Activated gamma-delta T cell treated with Interleukin-2 at 50 U/mL for 16 hours (primary cell): ENCODE data around the gene TRIM71.
"Not testable (repeated sequence)": the region's sequence is repeated elsewhere in the genome, so short reads cannot be mapped to it uniquely, and the experiment has no call there.

Experiments used
- DNase-seq: peaks from one replicate; pipeline ENCODE4 v3.0.0-alpha.2; 2020

The TRIM71 gene

GRCh38 chr3:32895701-32896100 is 77.9 kb downstream of the TRIM71 start:
- DNase-seq, result no peak

- DNase-seq, result no peak
These were observed 78.3 kb downstream of the TRIM71 start for GRCh38 chr3:32896143-32896542.

- DNase-seq, result no peak
These were observed 79.3 kb downstream of the TRIM71 start for GRCh38 chr3:32897001-32897601.

GRCh38 chr3:32897981-32898623 is 80.3 kb downstream of the TRIM71 start:
- no peak for DNase-seq

- DNase-seq, result no peak
These were observed 81.5 kb downstream of the TRIM71 start for GRCh38 chr3:32899265-32899664.

- DNase-seq, result no peak
These were observed 83.5 kb downstream of the TRIM71 start for GRCh38 chr3:32901005-32901932.

- DNase-seq, result peak; percentile 6
These were observed 85.1 kb downstream of the TRIM71 start for GRCh38 chr3:32902887-32903371.

GRCh38 chr3:32903953-32904352 is 86.2 kb downstream of the TRIM71 start:
- no peak for DNase-seq

GRCh38 chr3:32909999-32910398 is 92.2 kb downstream of the TRIM71 start:
- DNase-seq, result no peak

GRCh38 chr3:32910954-32911353 is 93.2 kb downstream of the TRIM71 start:
- DNase-seq, result no peak

- no peak for DNase-seq
These were observed 94.2 kb downstream of the TRIM71 start for GRCh38 chr3:32912046-32912445.

GRCh38 chr3:32913790-32914446 is 96.1 kb downstream of the TRIM71 start:
- no peak for DNase-seq

GRCh38 chr3:32919920-32920319 is 102.1 kb downstream of the TRIM71 start:
- DNase-seq, result no peak

- DNase-seq, result no peak
These were observed 104.3 kb downstream of the TRIM71 start for GRCh38 chr3:32922078-32922477.

- DNase-seq, result no peak
These were observed 112.4 kb downstream of the TRIM71 start for GRCh38 chr3:32930161-32930560.

- not testable (repeated sequence) for DNase-seq
These were observed 113.5 kb downstream of the TRIM71 start for GRCh38 chr3:32931273-32931672.

GRCh38 chr3:32934150-32934742 is 116.4 kb downstream of the TRIM71 start:
- no peak for DNase-seq

- DNase-seq, result no peak
These were observed 119.5 kb downstream of the TRIM71 start for GRCh38 chr3:32937331-32937730.

GRCh38 chr3:32939531-32940284 is 121.9 kb downstream of the TRIM71 start:
- not testable (repeated sequence) for DNase-seq

GRCh38 chr3:32940726-32941125 is 122.9 kb downstream of the TRIM71 start:
- DNase-seq, result no peak

- DNase-seq, result no peak
These were observed 127.3 kb downstream of the TRIM71 start for GRCh38 chr3:32945136-32945535.

- not testable (repeated sequence) for DNase-seq
These were observed 127.8 kb downstream of the TRIM71 start for GRCh38 chr3:32945598-32945997.
